ENCODE measurements around the gene PRM1. TPM values are rescaled to one million over a fixed set of nuclear protein-coding genes. Genes with fewer than 3 reads are reported as not detected.

Gene PRM1
- total RNA-seq: not detected
- long read RNA-seq: 0 reads

GRCh38 chr16:11280616-11281522, at the start of gene PRM1:
Gene PRM1 (minus strand): TSS chr16:11281330. CDS start chr16:11281238, 92 bp downstream.
- ATAC-seq (no peak), DNase-seq (no peak)
- intact Hi-C loops (cut with DNase I): no loop called here

GRCh38 chr16:11330526-11331237, 49.6 kb upstream of the PRM1 start:
- ATAC-seq: no peak
- DNase-seq: no peak
- intact Hi-C loops (cut with DNase I): no loop called here

GRCh38 chr16:11329891-11330290, 48.8 kb upstream of the PRM1 start:
- ATAC-seq: no peak
- intact Hi-C loops (cut with DNase I): no loop called here

GRCh38 chr16:11329071-11329491, 48.0 kb upstream of the PRM1 start:
- no peak for DNase-seq
- no peak for ATAC-seq
- intact Hi-C loops (cut with DNase I): no loop called here

More at GRCh38 chr16:11329891-11330290, 48.8 kb upstream of the PRM1 start:
- DNase-seq: no peak

- ATAC-seq (peak; percentile 89), DNase-seq (peak; percentile 81)
- intact Hi-C loops (cut with DNase I): no loop called here
These were observed 47.3 kb upstream of the PRM1 start for GRCh38 chr16:11328172-11329070.

- intact Hi-C loops (cut with DNase I): no loop called here
- DNase-seq (no peak), ATAC-seq (peak in 1 of 2 donors; percentile 60)
These were observed 46.4 kb upstream of the PRM1 start for GRCh38 chr16:11327277-11328171.

- ATAC-seq: no peak
- intact Hi-C loops (cut with DNase I): no loop called here
These were observed 45.7 kb upstream of the PRM1 start for GRCh38 chr16:11326737-11327276.

GRCh38 chr16:11326084-11326736, 45.1 kb upstream of the PRM1 start:
- DNase-seq: no peak
- intact Hi-C loops (cut with DNase I): no loop called here

More at GRCh38 chr16:11326737-11327276, 45.7 kb upstream of the PRM1 start:
- DNase-seq: no peak

GRCh38 chr16:11325404-11326083, 44.4 kb upstream of the PRM1 start:
- ATAC-seq (no peak), DNase-seq (no peak)
- intact Hi-C loops (cut with DNase I): no loop called here

More at GRCh38 chr16:11326084-11326736, 45.1 kb upstream of the PRM1 start:
- ATAC-seq: no peak

GRCh38 chr16:11323551-11324336, 42.6 kb upstream of the PRM1 start:
- DNase-seq (no peak), ATAC-seq (no peak)
- intact Hi-C loops (cut with DNase I): no loop called here

GRCh38 chr16:11322823-11323222, 41.7 kb upstream of the PRM1 start:
- intact Hi-C loops (cut with DNase I): no loop called here
- ATAC-seq (no peak), DNase-seq (no peak)

- intact Hi-C loops (cut with DNase I): no loop called here
- ATAC-seq (no peak), DNase-seq (no peak)
These were observed 40.5 kb upstream of the PRM1 start for GRCh38 chr16:11321662-11322061.

GRCh38 chr16:11320170-11320569, 39.0 kb upstream of the PRM1 start:
- no peak for ATAC-seq
- DNase-seq: no peak
- intact Hi-C loops (cut with DNase I): no loop called here

- ATAC-seq: no peak
- DNase-seq: no peak
- intact Hi-C loops (cut with DNase I): no loop called here
These were observed 38.5 kb upstream of the PRM1 start for GRCh38 chr16:11319529-11320146.

- ATAC-seq (no peak), DNase-seq (no peak)
- intact Hi-C loops (cut with DNase I): no loop called here
These were observed 37.7 kb upstream of the PRM1 start for GRCh38 chr16:11318817-11319216.

Data from left cardiac atrium (tissue), 4 donors.